Upper lobe of right lung (tissue), 1 donor: ENCODE measurements around the gene CFAP92. TPM values are rescaled to one million over a fixed set of nuclear protein-coding genes. Genes with fewer than 3 reads are reported as not detected.

Source experiments
- ATAC-seq: fragments of 200-7000 bp; cut with Tn5 transposase; one replicate; pipeline ENCODE4 v1.9.1; 2020; ENCODE audit warnings: mild to moderate bottlenecking, moderate library complexity
- DNase-seq: peaks from one replicate; pipeline ENCODE4 v3.0.0-alpha.2; 2020
- H3K27ac ChIP-seq: fragments of 200-600 bp; one replicate; pipeline ENCODE4 v1.8.0; 2022
- H3K27me3 ChIP-seq: fragments of 200-600 bp; one replicate; pipeline ENCODE4 v1.8.0; 2022; ENCODE audit warnings: mild to moderate bottlenecking
- H3K36me3 ChIP-seq: fragments of 200-600 bp; one replicate; pipeline ENCODE4 v1.8.0; 2022
- H3K4me1 ChIP-seq: fragments of 200-600 bp; one replicate; pipeline ENCODE4 v1.8.0; 2022
- H3K4me3 ChIP-seq: fragments of 200-600 bp; one replicate; pipeline ENCODE4 v1.8.0; 2022; ENCODE audit warnings: mild to moderate bottlenecking
- H3K9me3 ChIP-seq: fragments of 200-600 bp; one replicate; pipeline ENCODE4 v1.8.0; 2022
- intact Hi-C: fragments of 100-400 bp; cut with DNase I; formaldehyde crosslinking; loops from one replicate; pipeline ENCODE4 v1.11.0; 2022
- total RNA-seq: library from RNA; stranded (reverse); fragmentation: NEBNext Ultra II Directional; extraction: Animal tissue kit (Norgen Biotek cat#: 25700); gene quantifications from one replicate; pipeline ENCODE4 v1.2.1, GENCODE V29; 2021
- TF ChIP-seq, protein P1 (sequence below): fragments of 200-600 bp; IDR thresholded peaks from one replicate; pipeline ENCODE4 v1.8.0; 2022; ENCODE audit warnings: antibody characterized with exemption
- donor health status: DM: no; HTN: yes; CAD: no; lungs with severe emphysema.

CFAP92 gene
- total RNA-seq, 1 donor from 2014 or later: 1.9 TPM

DNA sequence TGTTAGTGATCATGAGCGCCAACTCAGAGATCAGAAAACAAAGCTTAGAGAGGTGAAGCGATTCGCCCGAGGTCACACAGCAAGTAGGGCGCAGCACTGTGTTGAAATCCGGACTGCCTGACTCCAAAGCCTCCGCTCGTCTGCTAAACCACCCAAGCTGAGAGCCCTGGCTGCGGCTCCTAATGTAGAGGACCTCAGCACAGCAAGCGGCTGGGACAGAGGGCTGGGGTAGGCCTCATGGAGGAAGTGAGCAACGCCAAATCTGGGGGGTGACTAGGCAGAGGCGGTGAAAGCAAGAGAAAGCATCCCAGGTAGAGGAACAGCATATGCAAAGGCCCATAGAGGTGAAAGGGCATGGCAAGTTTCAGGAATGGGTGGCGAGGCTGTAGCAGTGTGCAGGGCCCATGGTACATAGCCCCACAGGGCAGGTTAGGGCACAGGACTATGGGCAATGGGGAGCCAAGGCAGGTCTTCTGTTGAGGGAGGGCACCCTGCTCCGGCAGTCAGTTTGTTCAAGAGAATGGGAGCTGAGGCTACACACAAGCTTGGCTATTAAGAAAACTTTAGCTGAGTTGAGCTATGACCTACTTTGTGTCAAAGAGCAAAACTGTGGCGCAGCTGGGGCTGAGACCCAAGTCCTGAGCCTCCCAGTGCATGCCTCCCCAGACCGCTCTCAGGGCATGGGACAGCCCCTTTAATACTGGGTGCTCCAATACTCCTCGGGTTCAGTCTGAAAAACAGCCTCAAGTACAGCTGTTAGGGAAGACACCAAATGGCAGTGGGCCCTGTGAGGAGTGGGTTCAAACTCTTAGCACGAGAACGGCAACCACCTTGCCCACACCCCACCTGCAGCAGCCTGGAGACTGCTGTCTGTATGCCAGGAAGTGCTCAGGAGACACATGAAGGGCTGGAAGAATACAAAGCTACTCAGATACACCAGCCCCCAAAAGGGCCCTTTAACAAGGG lies 988 bp upstream of the CFAP92 start:
- TF ChIP-seq, protein P1, sequence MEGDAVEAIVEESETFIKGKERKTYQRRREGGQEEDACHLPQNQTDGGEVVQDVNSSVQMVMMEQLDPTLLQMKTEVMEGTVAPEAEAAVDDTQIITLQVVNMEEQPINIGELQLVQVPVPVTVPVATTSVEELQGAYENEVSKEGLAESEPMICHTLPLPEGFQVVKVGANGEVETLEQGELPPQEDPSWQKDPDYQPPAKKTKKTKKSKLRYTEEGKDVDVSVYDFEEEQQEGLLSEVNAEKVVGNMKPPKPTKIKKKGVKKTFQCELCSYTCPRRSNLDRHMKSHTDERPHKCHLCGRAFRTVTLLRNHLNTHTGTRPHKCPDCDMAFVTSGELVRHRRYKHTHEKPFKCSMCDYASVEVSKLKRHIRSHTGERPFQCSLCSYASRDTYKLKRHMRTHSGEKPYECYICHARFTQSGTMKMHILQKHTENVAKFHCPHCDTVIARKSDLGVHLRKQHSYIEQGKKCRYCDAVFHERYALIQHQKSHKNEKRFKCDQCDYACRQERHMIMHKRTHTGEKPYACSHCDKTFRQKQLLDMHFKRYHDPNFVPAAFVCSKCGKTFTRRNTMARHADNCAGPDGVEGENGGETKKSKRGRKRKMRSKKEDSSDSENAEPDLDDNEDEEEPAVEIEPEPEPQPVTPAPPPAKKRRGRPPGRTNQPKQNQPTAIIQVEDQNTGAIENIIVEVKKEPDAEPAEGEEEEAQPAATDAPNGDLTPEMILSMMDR: no peak
- intact Hi-C loops: no loop called here
- peaks cover 14% of the 10 kb centered on the region for H3K4me1 ChIP-seq
- H3K27me3 ChIP-seq: no peaks in the 10 kb centered on the region
- DNase-seq: no peak
- H3K27ac ChIP-seq: no peak overlapping the region
- H3K9me3 ChIP-seq: no peaks in the 10 kb centered on the region
- H3K36me3 ChIP-seq: no peaks in the 10 kb centered on the region
- peak overlapping the region; percentile 48 for H3K4me3 ChIP-seq
- no peak for ATAC-seq

DNA sequence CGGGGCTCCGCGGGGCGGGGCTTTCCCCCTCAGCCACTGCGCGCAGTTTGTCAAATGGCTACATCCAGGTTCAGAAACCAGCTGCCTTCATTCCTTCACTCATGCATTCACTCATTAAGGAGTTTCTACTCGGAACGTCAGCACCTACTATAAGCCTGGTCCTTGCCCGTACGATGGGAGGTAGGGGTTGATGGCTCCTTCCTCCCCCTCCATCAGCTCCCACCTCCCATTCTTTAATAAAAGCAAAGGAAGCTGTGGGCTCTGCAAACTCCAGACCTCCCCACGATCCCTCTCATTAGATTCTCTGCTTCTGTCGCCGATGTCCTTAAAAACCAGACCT lies 267 bp upstream of the CFAP92 start:
- DNase-seq (no peak), ATAC-seq (no peak)
- TF ChIP-seq, protein P1: no peak
- H3K9me3 ChIP-seq: no peaks in the 10 kb centered on the region
- H3K27ac ChIP-seq: no peak overlapping the region
- no peaks in the 10 kb centered on the region for H3K27me3 ChIP-seq
- intact Hi-C loops: no loop called here
- H3K4me3 ChIP-seq: peak overlapping the region; percentile 48
- H3K4me1 ChIP-seq: peaks cover 12% of the 10 kb centered on the region
- H3K36me3 ChIP-seq: no peaks in the 10 kb centered on the region

DNA sequence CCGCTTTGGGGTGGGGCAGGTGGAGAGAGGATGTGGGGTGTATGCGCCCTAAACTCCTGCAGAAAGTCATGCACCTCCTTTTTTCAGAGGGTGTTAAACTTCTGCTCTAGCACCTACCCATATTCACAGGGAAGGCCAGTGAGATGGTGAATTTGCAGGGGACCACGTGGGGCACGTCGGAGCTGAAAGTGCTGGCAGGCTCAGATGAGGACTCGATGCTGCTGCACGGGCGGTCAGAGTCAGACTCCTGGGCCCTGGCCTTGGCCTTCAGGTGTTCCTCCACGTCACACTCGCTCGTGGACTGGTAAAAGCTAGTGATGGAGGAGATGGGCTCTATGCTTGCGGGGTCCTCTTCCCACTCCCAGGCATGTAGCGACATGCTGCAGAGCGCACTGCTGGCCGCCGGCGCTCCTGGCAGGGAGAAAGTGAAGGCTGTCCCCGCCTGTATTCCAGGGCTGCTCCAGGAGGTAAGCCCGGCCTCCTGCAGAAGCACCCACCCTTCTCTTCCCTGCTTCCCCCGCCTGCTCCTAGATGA lies 883 bp downstream of the CFAP92 start:
- no peak overlapping the region for H3K27ac ChIP-seq
- no peak for DNase-seq
- ATAC-seq: peak; percentile 2
- no peaks in the 10 kb centered on the region for H3K36me3 ChIP-seq
- H3K4me1 ChIP-seq: peaks cover 12% of the 10 kb centered on the region
- intact Hi-C loops: no loop called here
- H3K9me3 ChIP-seq: no peaks in the 10 kb centered on the region
- TF ChIP-seq, protein P1: no peak
- no peaks in the 10 kb centered on the region for H3K27me3 ChIP-seq
- no peak overlapping the region for H3K4me3 ChIP-seq

DNA sequence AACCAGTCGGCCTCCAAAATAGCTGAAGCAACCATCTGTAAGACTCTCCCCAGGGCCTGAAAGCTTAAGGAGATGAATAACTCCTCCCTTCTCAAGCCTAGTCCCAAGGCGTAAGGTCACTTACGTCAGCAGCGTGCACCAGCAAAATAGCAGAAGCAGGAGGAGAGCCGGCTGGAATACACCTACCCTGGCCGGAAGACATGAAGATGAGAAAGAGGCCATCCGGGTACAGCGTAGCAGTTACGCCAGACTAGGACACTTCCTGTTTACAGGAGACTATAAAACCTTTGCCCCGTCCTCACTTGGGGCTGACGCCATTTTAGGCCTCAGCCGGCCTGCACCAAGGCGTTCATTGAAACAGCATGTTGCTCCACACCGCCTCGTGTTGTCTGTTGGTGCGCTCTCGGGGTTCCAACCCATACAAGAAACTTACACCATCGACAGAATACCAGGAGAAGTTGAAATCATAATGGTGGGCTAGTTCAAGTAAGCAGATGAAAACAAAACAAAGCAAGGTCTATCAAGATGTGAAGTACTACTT lies 2.5 kb downstream of the CFAP92 start:
- no peak overlapping the region for H3K4me3 ChIP-seq
- TF ChIP-seq, protein P1: no peak
- no peaks in the 10 kb centered on the region for H3K36me3 ChIP-seq
- intact Hi-C loops: no loop called here
- H3K4me1 ChIP-seq: peaks cover 13% of the 10 kb centered on the region
- H3K27me3 ChIP-seq: no peaks in the 10 kb centered on the region
- no peaks in the 10 kb centered on the region for H3K9me3 ChIP-seq
- H3K27ac ChIP-seq: no peak overlapping the region
- peak; percentile 42 for ATAC-seq
- DNase-seq: no peak

DNA sequence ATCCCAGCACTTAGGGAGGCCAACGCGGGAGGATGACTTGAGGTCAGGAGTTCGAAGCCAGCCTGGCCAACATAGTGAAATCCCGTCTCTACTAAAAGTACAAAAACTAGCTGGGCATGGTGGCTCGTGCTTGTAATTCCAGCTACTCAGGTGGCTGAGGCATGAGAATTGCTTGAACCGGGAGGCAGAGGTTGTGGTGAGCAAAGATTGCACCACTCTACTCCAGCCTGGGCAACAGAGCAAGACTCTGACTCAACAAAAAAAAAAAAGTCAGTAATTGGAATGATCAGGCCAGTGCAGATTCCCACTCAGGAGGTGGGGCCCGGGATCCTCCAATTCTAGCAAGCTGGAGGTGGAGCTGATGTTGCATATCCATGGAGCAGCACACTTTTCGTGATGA lies 5.6 kb downstream of the CFAP92 start:
- Histone ChIP-seq H3K4me1 (peaks cover 6% of the 10 kb centered on the region), H3K27ac (no peak overlapping the region), H3K9me3 (no peaks in the 10 kb centered on the region), H3K27me3 (no peaks in the 10 kb centered on the region), H3K36me3 (no peaks in the 10 kb centered on the region), H3K4me3 (no peak overlapping the region)
- TF ChIP-seq, protein P1: no peak
- intact Hi-C loops: no loop called here
- ATAC-seq: no peak
- DNase-seq: no peak
